Panc1 (cell line): ENCODE results near the gene SLC13A5.

ENCODE experiments used
- CTCF ChIP-seq: fragments of 450-650 bp; IDR thresholded peaks from 2 replicates; pipeline ENCODE4 v1.5.1; 2017; ENCODE audit warnings: mild to moderate bottlenecking
- POLR2AphosphoS5 ChIP-seq: IDR thresholded peaks from 2 replicates; pipeline ENCODE4 v1.6.1; 2012; ENCODE audit warnings: mild to moderate bottlenecking, low read depth, low read length, moderate library complexity
- REST ChIP-seq, 2 experiments: IDR thresholded peaks; 2 replicates each; pipeline ENCODE4 v1.6.1; 2011 to 2012; ENCODE audit warnings: low read depth in 2 of 2, control low read depth in 1 of 2, low read length in 1 of 2, mild to moderate bottlenecking in 1 of 2, moderate library complexity in 1 of 2; ENCODE audit not compliant: insufficient read depth in 1 of 2
- SIN3A ChIP-seq: IDR thresholded peaks from 2 replicates; pipeline ENCODE4 v1.6.1; 2012; ENCODE audit warnings: low read depth, mild to moderate bottlenecking, low read length, moderate library complexity, borderline replicate concordance; ENCODE audit not compliant: insufficient read depth
- TCF7L2 ChIP-seq: IDR thresholded peaks from 2 replicates; pipeline ENCODE4 v1.6.1; 2011; ENCODE audit warnings: mild to moderate bottlenecking, low read depth, low read length, inconsistent platforms

DNA sequence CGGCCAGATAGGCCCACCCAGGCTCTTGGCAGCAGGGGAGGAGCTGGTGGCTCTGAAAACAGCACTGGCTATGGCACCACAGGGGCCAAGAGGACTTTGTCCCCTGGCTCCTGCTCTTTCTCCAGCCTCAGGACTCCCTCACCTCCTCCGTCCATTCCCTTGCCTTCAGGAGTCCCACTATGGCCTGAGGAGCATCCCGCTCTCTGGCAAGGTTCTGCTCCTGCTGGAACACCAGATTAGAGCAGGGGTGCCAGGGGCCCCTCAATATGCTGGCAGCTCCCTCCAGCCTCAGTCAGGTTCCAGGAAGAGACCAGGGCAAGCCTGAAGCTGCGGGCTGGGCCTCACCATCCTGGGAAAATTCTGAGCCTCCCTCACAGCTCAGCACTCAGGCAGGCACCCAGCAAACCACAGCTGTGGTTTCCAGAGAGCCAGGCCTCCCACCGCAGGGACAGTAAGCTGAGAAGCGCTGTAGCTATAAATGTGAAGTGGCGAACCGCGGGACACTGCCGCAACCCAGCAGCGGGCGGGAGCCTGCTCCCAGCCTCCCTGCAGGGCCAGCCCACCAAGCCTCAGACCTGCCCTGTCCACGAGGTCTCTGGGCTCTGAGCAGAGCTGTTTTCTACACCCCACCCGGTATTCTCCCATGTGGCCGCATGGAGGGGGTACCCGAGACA lies 35.9 kb downstream of the SLC13A5 start:
- TF ChIP-seq CTCF: no peak
- no peak for TF ChIP-seq REST (IDR thresholded peaks at IDR 0.05; ENCODE audit: insufficient read depth in 1 of 2, low read depth in 2 of 2, low read length in 1 of 2)
- no peak for TF ChIP-seq POLR2AphosphoS5
- no peak for TF ChIP-seq TCF7L2
- TF ChIP-seq SIN3A: no peak
